Upper lobe of right lung (tissue), 1 donor: ENCODE measurements around the gene CDH13. TPM values are rescaled to one million over a fixed set of nuclear protein-coding genes. Genes with fewer than 3 reads are reported as not detected.

Experiments
- ATAC-seq: fragments of 200-7000 bp; cut with Tn5 transposase; one replicate; pipeline ENCODE4 v1.9.1; 2020; ENCODE audit warnings: mild to moderate bottlenecking, moderate library complexity
- DNase-seq: peaks from one replicate; pipeline ENCODE4 v3.0.0-alpha.2; 2020
- H3K27ac ChIP-seq: fragments of 200-600 bp; one replicate; pipeline ENCODE4 v1.8.0; 2022
- H3K27me3 ChIP-seq: fragments of 200-600 bp; one replicate; pipeline ENCODE4 v1.8.0; 2022; ENCODE audit warnings: mild to moderate bottlenecking
- H3K36me3 ChIP-seq: fragments of 200-600 bp; one replicate; pipeline ENCODE4 v1.8.0; 2022
- H3K4me1 ChIP-seq: fragments of 200-600 bp; one replicate; pipeline ENCODE4 v1.8.0; 2022
- H3K4me3 ChIP-seq: fragments of 200-600 bp; one replicate; pipeline ENCODE4 v1.8.0; 2022; ENCODE audit warnings: mild to moderate bottlenecking
- H3K9me3 ChIP-seq: fragments of 200-600 bp; one replicate; pipeline ENCODE4 v1.8.0; 2022
- CTCF ChIP-seq: fragments of 200-600 bp; IDR thresholded peaks from one replicate; pipeline ENCODE4 v1.8.0; 2022; ENCODE audit warnings: antibody characterized with exemption
- intact Hi-C: fragments of 100-400 bp; cut with DNase I; formaldehyde crosslinking; loops from one replicate; pipeline ENCODE4 v1.11.0; 2022
- total RNA-seq: library from RNA; stranded (reverse); fragmentation: NEBNext Ultra II Directional; extraction: Animal tissue kit (Norgen Biotek cat#: 25700); gene quantifications from one replicate; pipeline ENCODE4 v1.2.1, GENCODE V29; 2021
- donor health status: DM: no; HTN: yes; CAD: no; lungs with severe emphysema.

Gene CDH13
- total RNA-seq, 1 donor from 2014 or later, result 27.2 TPM

- intact Hi-C loops, result no loop called here
- TF ChIP-seq CTCF, result no peak
- H3K27ac ChIP-seq, result no peak overlapping the region
These were observed 218.3 kb downstream of the CDH13 start for GRCh38 chr16:82845116-82845515.

GRCh38 chr16:82846806-82847205 lies 220.0 kb downstream of the CDH13 start:
- DNase-seq (no peak), ATAC-seq (no peak)
- Histone ChIP-seq H3K36me3 (no peaks in the 10 kb centered on the region), H3K27ac (no peak overlapping the region), H3K9me3 (peaks cover 4% of the 10 kb centered on the region), H3K4me3 (no peak overlapping the region), H3K4me1 (no peaks in the 10 kb centered on the region), H3K27me3 (no peaks in the 10 kb centered on the region)
- no peak for TF ChIP-seq CTCF
- intact Hi-C loops, result no loop called here

More at GRCh38 chr16:82845116-82845515, 218.3 kb downstream of the CDH13 start:
- Histone ChIP-seq H3K27me3 (no peaks in the 10 kb centered on the region), H3K36me3 (no peaks in the 10 kb centered on the region), H3K4me1 (no peaks in the 10 kb centered on the region), H3K4me3 (no peak overlapping the region), H3K9me3 (peaks cover 4% of the 10 kb centered on the region)
- DNase-seq (no peak), ATAC-seq (no peak)

- no peak overlapping the region for H3K27ac ChIP-seq
- ATAC-seq, result no peak
- H3K4me1 ChIP-seq, result no peaks in the 10 kb centered on the region
- no peak for DNase-seq
- intact Hi-C loops, result no loop called here
- no peaks in the 10 kb centered on the region for H3K27me3 ChIP-seq
- H3K9me3 ChIP-seq, result peaks cover under 1% of the 10 kb centered on the region
- no peak for TF ChIP-seq CTCF
- H3K4me3 ChIP-seq, result no peak overlapping the region
- H3K36me3 ChIP-seq, result no peaks in the 10 kb centered on the region
These were observed 221.2 kb downstream of the CDH13 start for GRCh38 chr16:82848013-82848412.

- Histone ChIP-seq H3K27ac (no peak overlapping the region), H3K4me3 (no peak overlapping the region), H3K9me3 (no peaks in the 10 kb centered on the region), H3K27me3 (no peaks in the 10 kb centered on the region), H3K36me3 (no peaks in the 10 kb centered on the region), H3K4me1 (no peaks in the 10 kb centered on the region)
- ATAC-seq, result no peak
- no peak for DNase-seq
- no peak for TF ChIP-seq CTCF
- intact Hi-C loops, result no loop called here
These were observed 225.7 kb downstream of the CDH13 start for GRCh38 chr16:82852388-82853008.

- TF ChIP-seq CTCF, result no peak
- Histone ChIP-seq H3K9me3 (no peaks in the 10 kb centered on the region), H3K27me3 (no peaks in the 10 kb centered on the region), H3K36me3 (no peaks in the 10 kb centered on the region), H3K4me3 (no peak overlapping the region), H3K27ac (no peak overlapping the region), H3K4me1 (no peaks in the 10 kb centered on the region)
- DNase-seq (no peak), ATAC-seq (no peak)
- intact Hi-C loops, result no loop called here
These were observed 228.7 kb downstream of the CDH13 start for GRCh38 chr16:82855471-82855870.
